K562 (cell line): Measurements from ENCODE around the gene PRELID1. TPM values are rescaled to one million over a fixed set of nuclear protein-coding genes. Genes with fewer than 3 reads are reported as not detected.

ENCODE experiments used
- ATAC-seq: fragments of 200-7000 bp; cut with Tn5 transposase; 3 replicates; pipeline ENCODE4 v1.9.1; 2020; ENCODE audit warnings: moderate library complexity
- BruUV-seq: library from RNA; stranded (reverse); fragments of 400-500 nt; replicated peaks from 2 replicates; lab custom pipeline; 2021; lab: Mats Ljungman, UMichigan
- CTCF ChIA-PET: fragments of 300-600 bp; formaldehyde crosslinking; extraction: SDS; loops from one replicate; lab custom pipeline; 2021; ENCODE audit warnings: low intra/inter-chr PET ratio; lab: Yijun Ruan, JAX
- POLR2A ChIA-PET: fragments of 300-600, 350-650 bp; sonication (Branson Sonifier 250); formaldehyde crosslinking; extraction: SDS; loops from one replicate; lab custom pipeline; 2021; ENCODE audit warnings: antibody characterized with exemption, inconsistent platforms; lab: Yijun Ruan, JAX
- DNase-seq, 4 experiments: peaks; one replicate each; pipeline versions ENCODE4 v3.0.0 to v3.0.0-alpha.2; 2011 to 2018; ENCODE audit warnings: low spot score in 3 of 4, mixed read lengths in 3 of 4; ENCODE audit errors: extremely low read depth in 1 of 4
- FAIRE-seq: peaks from 2 replicates; lab custom pipeline; 2011; peaks lifted over from hg19 to GRCh38; lab: Jason Lieb, UNC
- H2AFZ ChIP-seq: 2 replicates; pipeline ENCODE4 v1.6.0; 2011; ENCODE audit warnings: low read depth, low read length, control low read depth, inconsistent platforms
- H3K27ac ChIP-seq: fragments of 200-600 bp; 3 replicates; pipeline ENCODE4 v1.8.0; 2011; ENCODE audit warnings: low read depth, mild to moderate bottlenecking, control low read depth, inconsistent platforms, low read length, moderate library complexity, mixed read lengths; ENCODE audit errors: extremely low read depth
- H3K27me3 ChIP-seq, 2 experiments: fragments of 300-600 bp in 1 of 2; 2 replicates in 1 of 2; 3 replicates in 1 of 2; pipeline versions ENCODE4 v1.6.0 to v1.8.0; 2011; ENCODE audit warnings: inconsistent platforms in 2 of 2, low read length in 2 of 2, mild to moderate bottlenecking in 1 of 2, mixed read lengths in 1 of 2, moderate library complexity in 1 of 2; ENCODE audit not compliant: control insufficient read depth in 2 of 2, insufficient read depth in 2 of 2
- H3K36me3 ChIP-seq: fragments of 300-600 bp; 3 replicates; pipeline ENCODE4 v1.8.0; 2011; ENCODE audit warnings: mild to moderate bottlenecking, low read length, inconsistent platforms; ENCODE audit not compliant: control insufficient read depth, insufficient read depth
- H3K4me1 ChIP-seq, 2 experiments: fragments of 200-600 bp in 1 of 2; replicated peaks in 1 of 2; 2 replicates in 1 of 2; 3 replicates in 1 of 2; pipeline versions ENCODE4 v1.5.1 to v1.8.0; 2011; ENCODE audit warnings: inconsistent platforms in 2 of 2, low read length in 2 of 2, mild to moderate bottlenecking in 1 of 2, mixed read lengths in 1 of 2, moderate library complexity in 1 of 2; ENCODE audit not compliant: control insufficient read depth in 2 of 2, insufficient read depth in 2 of 2
- H3K4me2 ChIP-seq: 2 replicates; pipeline ENCODE4 v1.6.1; 2011; ENCODE audit warnings: low read length, control low read depth, inconsistent platforms, mixed read lengths; ENCODE audit not compliant: insufficient read depth
- H3K4me3 ChIP-seq: fragments of 200-600 bp; sonication (generic), shearing (Covaris generic); 2 replicates; pipeline ENCODE4 v1.5.1; 2016; ENCODE audit warnings: control low read depth, inconsistent platforms
- H3K79me2 ChIP-seq: fragments of 200-600 bp; 3 replicates; pipeline ENCODE4 v1.8.0; 2011; ENCODE audit warnings: low read length, inconsistent platforms; ENCODE audit not compliant: control insufficient read depth, insufficient read depth
- H3K9ac ChIP-seq, 2 experiments: 2 replicates each; pipeline versions ENCODE4 v1.6.0 to v1.6.1; 2011; ENCODE audit warnings: low read depth in 2 of 2, low read length in 2 of 2, control low read depth in 1 of 2, inconsistent platforms in 1 of 2, mild to moderate bottlenecking in 1 of 2, mixed read lengths in 1 of 2; ENCODE audit not compliant: insufficient read depth in 1 of 2
- H3K9me1 ChIP-seq: one replicate; pipeline ENCODE4 v1.6.0; 2011; ENCODE audit warnings: inconsistent platforms, mild to moderate bottlenecking, low read length, moderate library complexity; ENCODE audit not compliant: control insufficient read depth, insufficient read depth
- H3K9me3 ChIP-seq: replicated peaks from 2 replicates; pipeline ENCODE4 v1.5.1; 2011; ENCODE audit warnings: low read depth, low read length, inconsistent platforms; ENCODE audit not compliant: control insufficient read depth, insufficient read depth
- H4K20me1 ChIP-seq: replicated peaks from 2 replicates; pipeline ENCODE4 v1.6.1; 2011; ENCODE audit warnings: low read length, inconsistent platforms, mixed read lengths; ENCODE audit not compliant: control insufficient read depth, insufficient read depth
- GTF2F1 ChIP-seq: IDR thresholded peaks from 2 replicates; pipeline ENCODE4 v1.6.1; 2011; ENCODE audit warnings: low read depth, low read length, improper control_type of control experiment
- POLR2G ChIP-seq: fragments of 200-400 bp; formaldehyde crosslinking; IDR thresholded peaks from 2 replicates; pipeline ENCODE4 v1.6.1; 2017; ENCODE audit warnings: low read depth, mild to moderate bottlenecking, antibody characterized with exemption, low read length, moderate library complexity
- WGBS: fragments of 100-300 bp; shearing (Covaris generic); methylation state at CpG from one replicate; pipeline ENCODE4 v1.1.6; 2016; ENCODE audit warnings: low coverage, mixed read lengths; ENCODE audit not compliant: insufficient coverage; ENCODE audit errors: missing lambda C conversion rate; 5-methylcytosine and 5-hydroxymethylcytosine counted together
- in situ Hi-C: fragments of 300-500 bp; cut with MboI; formaldehyde crosslinking; loops from 4 replicates; pipeline ENCODE4 v1.15.0; 2018; ENCODE audit warnings: inconsistent platforms, mixed read lengths
- intact Hi-C: fragments of 100-400 bp; cut with micrococcal nuclease; formaldehyde crosslinking; loops from 2 replicates; pipeline ENCODE4 v1.14.2; 2022
- polyA plus RNA-seq, 8 experiments: library from polyadenylated mRNA; depleted of rRNA in 4 of 8; stranded (reverse) in 5 of 8; unstranded in 3 of 8; fragments of >200 nt; fragmentation: Nextera tagmentation in 2 of 8; fragmentation: Illumina TruSeq in 1 of 8; extraction: Ambion mirVana in 2 of 8; extraction: Trizol in 1 of 8; gene quantifications; 2 replicates each; pipeline versions ENCODE4 v1.2.1 to v1.2.3, GENCODE V29; 2011 to 2014; ENCODE audit warnings: inconsistent platforms in 1 of 8, missing spikeins in 1 of 8
- total RNA-seq, 7 experiments: library from RNA; depleted of rRNA in 6 of 7; stranded (reverse); fragments of >200 nt in 6 of 7; fragmentation: Illumina TruSeq in 2 of 7; extraction: Trizol in 2 of 7; gene quantifications; 2 replicates each; pipeline versions ENCODE4 v1.2.1 to v1.2.3, GENCODE V29; 2011 to 2021; ENCODE audit warnings: low replicate concordance in 1 of 7
- TF ChIP-seq, protein P1 (sequence below): fragments of 450-650 bp; IDR thresholded peaks from 2 replicates; pipeline ENCODE4 v1.6.1; 2017; ENCODE audit warnings: mild to moderate bottlenecking, moderate library complexity

PRELID1 gene
- total and polyA plus RNA-seq, 9 of the 15 experiments (the other 6 are each of a cell fraction or from before 2014, with no cell fraction given), result 40.1 to 484 (median 340) TPM

DNA sequence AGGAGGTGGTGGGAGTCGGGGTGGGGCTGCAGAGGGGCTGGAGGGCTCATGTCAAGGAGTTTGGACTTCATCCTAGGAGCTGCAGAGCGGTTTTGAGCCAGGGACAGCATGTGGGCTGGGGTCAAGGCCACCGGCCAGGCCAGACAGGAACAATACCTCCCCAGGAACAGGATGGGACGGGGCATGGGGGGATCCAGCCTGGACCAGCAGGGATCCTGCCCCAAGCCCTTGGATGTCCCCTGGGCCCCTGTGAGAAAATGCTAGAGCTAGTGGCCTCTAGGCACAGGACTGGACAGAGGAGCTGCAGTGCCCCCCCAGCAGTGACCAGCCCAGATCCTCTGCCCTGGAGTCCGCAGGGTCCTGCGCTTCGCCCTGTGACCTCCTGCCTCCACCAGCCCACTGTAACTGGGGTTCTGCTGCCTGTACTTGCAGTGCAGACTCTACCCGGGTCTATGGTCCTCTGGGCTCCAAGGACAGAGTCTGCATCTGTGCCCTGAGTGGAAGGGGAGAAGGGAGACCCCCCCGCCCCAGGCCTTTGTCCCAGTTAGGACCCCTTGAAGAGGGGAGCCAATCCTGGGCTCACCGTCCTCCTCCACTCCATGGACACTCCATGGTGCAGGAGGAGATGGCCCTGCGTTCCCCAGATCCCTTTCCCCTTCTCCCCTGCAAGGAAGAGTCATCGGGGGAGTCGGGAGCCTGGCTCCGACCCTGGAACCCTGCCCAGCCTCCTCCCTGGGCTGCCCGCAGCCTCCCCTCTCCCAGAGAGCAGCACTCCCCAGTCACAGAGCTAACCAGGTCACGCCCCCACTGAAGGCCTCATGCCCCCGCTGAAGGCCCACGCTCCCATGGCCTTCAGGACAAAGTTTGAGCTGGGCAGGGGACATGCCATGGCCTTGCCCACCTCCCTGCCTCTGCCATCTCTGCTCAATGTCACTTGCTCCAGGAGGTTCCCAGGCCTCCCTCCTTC is 11.1 kb downstream of the PRELID1 start:
- Histone ChIP-seq H2AFZ (no peak overlapping the region), H3K9ac (peak overlapping the region in 1 of 2 experiments; percentile 76; a peak in 2 of 4 replicates), H3K27me3 (no peaks in the 10 kb centered on the region), H3K9me1 (no peaks in the 10 kb centered on the region), H3K4me1 (peaks cover 18 to 55% of the 10 kb centered on the region in 2 experiments), H3K4me3 (no peak overlapping the region), H3K79me2 (peaks cover 12% of the 10 kb centered on the region; the same call in 2 of the 3 replicates), H3K27ac (no peak overlapping the region), H3K9me3 (no peaks in the 10 kb centered on the region), H3K36me3 (peaks cover 7% of the 10 kb centered on the region; the same call in 2 of the 3 replicates), H4K20me1 (no peaks in the 10 kb centered on the region), H3K4me2 (no peak overlapping the region)
- whole genome bisulfite sequencing, result 73% methylated on average over 16 of the region's 18 CpGs
- FAIRE-seq (no peak), ATAC-seq (no peak), DNase-seq (no peak)
- in situ Hi-C loops (no loop called here), intact Hi-C loops (loop anchor here (5.0 kb wide), 1 partner anchor 183 kb away; the partner anchor contains the start of gene PDLIM7)
- ChIA-PET POLR2A (no interaction called here), CTCF (no interaction called here)
- no TSS peak for BruUV-seq
- TF ChIP-seq GTF2F1 (no peak), POLR2G (peak; percentile 9; the same call in 1 of the 2 replicates)
- TF ChIP-seq, protein P1, sequence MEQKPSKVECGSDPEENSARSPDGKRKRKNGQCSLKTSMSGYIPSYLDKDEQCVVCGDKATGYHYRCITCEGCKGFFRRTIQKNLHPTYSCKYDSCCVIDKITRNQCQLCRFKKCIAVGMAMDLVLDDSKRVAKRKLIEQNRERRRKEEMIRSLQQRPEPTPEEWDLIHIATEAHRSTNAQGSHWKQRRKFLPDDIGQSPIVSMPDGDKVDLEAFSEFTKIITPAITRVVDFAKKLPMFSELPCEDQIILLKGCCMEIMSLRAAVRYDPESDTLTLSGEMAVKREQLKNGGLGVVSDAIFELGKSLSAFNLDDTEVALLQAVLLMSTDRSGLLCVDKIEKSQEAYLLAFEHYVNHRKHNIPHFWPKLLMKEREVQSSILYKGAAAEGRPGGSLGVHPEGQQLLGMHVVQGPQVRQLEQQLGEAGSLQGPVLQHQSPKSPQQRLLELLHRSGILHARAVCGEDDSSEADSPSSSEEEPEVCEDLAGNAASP, result no peak
